HEK293 (cell line): ENCODE measurements around the gene CYP4V2.

ENCODE experiments used
- AEBP2 ChIP-seq: fragments of 450-650 bp; formaldehyde crosslinking; IDR thresholded peaks from 2 replicates; pipeline ENCODE4 v1.5.1; 2016; ENCODE audit warnings: missing biosample characterization, missing genetic modification characterization, borderline replicate concordance
- GFI1B ChIP-seq: fragments of 450-650 bp; formaldehyde crosslinking; IDR thresholded peaks from 2 replicates; pipeline ENCODE4 v1.5.1; 2016; ENCODE audit warnings: missing biosample characterization, missing genetic modification characterization
- HOXA7 ChIP-seq: sonication (generic); formaldehyde crosslinking; IDR thresholded peaks from 2 replicates; pipeline ENCODE4 v1.8.1; 2022; ENCODE audit warnings: missing genetic modification reagents, borderline replicate concordance
- IKZF3 ChIP-seq: fragments of 450-650 bp; IDR thresholded peaks from 2 replicates; pipeline ENCODE4 v1.5.0; 2018; ENCODE audit warnings: missing biosample characterization, mild to moderate bottlenecking, missing genetic modification characterization, moderate library complexity
- SP3 ChIP-seq: fragments of 450-650 bp; formaldehyde crosslinking; IDR thresholded peaks from 2 replicates; pipeline ENCODE4 v1.5.1; 2016; ENCODE audit warnings: missing biosample characterization, missing genetic modification characterization
- TCF7L2 ChIP-seq: IDR thresholded peaks from 2 replicates; pipeline ENCODE4 v1.6.1; 2011; ENCODE audit warnings: low read depth, mild to moderate bottlenecking, inconsistent platforms, low read length, moderate library complexity, borderline replicate concordance
- TSHZ1 ChIP-seq: fragments of 450-650 bp; formaldehyde crosslinking; IDR thresholded peaks from 2 replicates; pipeline ENCODE4 v1.5.1; 2016; ENCODE audit warnings: missing biosample characterization, missing genetic modification characterization, borderline replicate concordance
- YY1 ChIP-seq: fragments of 450-650 bp; formaldehyde crosslinking; IDR thresholded peaks from 2 replicates; pipeline ENCODE4 v1.5.1; 2018; ENCODE audit warnings: missing biosample characterization, missing genetic modification characterization
- ZBTB1 ChIP-seq: fragments of 450-650 bp; formaldehyde crosslinking; IDR thresholded peaks from 2 replicates; pipeline ENCODE4 v1.5.1; 2016; ENCODE audit warnings: missing biosample characterization, missing genetic modification characterization
- ZBTB10 ChIP-seq: fragments of 450-650 bp; formaldehyde crosslinking; IDR thresholded peaks from 2 replicates; pipeline ENCODE4 v1.5.1; 2016; ENCODE audit warnings: missing biosample characterization, missing genetic modification characterization
- ZEB2 ChIP-seq: fragments of 450-650 bp; formaldehyde crosslinking; IDR thresholded peaks from 2 replicates; pipeline ENCODE4 v1.5.1; 2016; ENCODE audit warnings: missing biosample characterization, missing genetic modification characterization
- ZNF112 ChIP-seq: fragments of 450-650 bp; formaldehyde crosslinking; IDR thresholded peaks from 2 replicates; pipeline ENCODE4 v1.5.0; 2017; ENCODE audit warnings: missing biosample characterization, missing genetic modification characterization
- ZNF132 ChIP-seq: fragments of 450-650 bp; formaldehyde crosslinking; IDR thresholded peaks from 2 replicates; pipeline ENCODE4 v1.5.1; 2017; ENCODE audit warnings: missing biosample characterization, missing genetic modification characterization, borderline replicate concordance
- ZNF146 ChIP-seq: fragments of 450-650 bp; formaldehyde crosslinking; IDR thresholded peaks from 2 replicates; pipeline ENCODE4 v1.5.1; 2016; ENCODE audit warnings: missing biosample characterization, missing genetic modification characterization
- ZNF366 ChIP-seq: fragments of 450-650 bp; formaldehyde crosslinking; conservative IDR thresholded peaks from 2 replicates; pipeline ENCODE4 v1.5.1; 2016; ENCODE audit warnings: missing biosample characterization, missing genetic modification characterization
- ZNF404 ChIP-seq: fragments of 450-650 bp; formaldehyde crosslinking; IDR thresholded peaks from 2 replicates; pipeline ENCODE4 v1.5.1; 2017; ENCODE audit warnings: missing biosample characterization, missing genetic modification characterization
- ZNF48 ChIP-seq: fragments of 450-650 bp; formaldehyde crosslinking; IDR thresholded peaks from 2 replicates; pipeline ENCODE4 v1.5.1; 2016; ENCODE audit warnings: missing biosample characterization, missing genetic modification characterization
- ZNF521 ChIP-seq: fragments of 450-650 bp; formaldehyde crosslinking; IDR thresholded peaks from 2 replicates; pipeline ENCODE4 v1.5.1; 2017; ENCODE audit warnings: missing biosample characterization, mild to moderate bottlenecking, missing genetic modification characterization
- ZNF549 ChIP-seq: fragments of 450-650 bp; IDR thresholded peaks from 2 replicates; pipeline ENCODE4 v1.5.1; 2018; ENCODE audit warnings: missing biosample characterization, missing genetic modification characterization, mild to moderate bottlenecking, inconsistent platforms, moderate library complexity
- ZNF596 ChIP-seq: fragments of 450-650 bp; IDR thresholded peaks from 2 replicates; pipeline ENCODE4 v1.5.0; 2018; ENCODE audit warnings: missing biosample characterization, mild to moderate bottlenecking, missing genetic modification characterization, moderate library complexity
- ZNF639 ChIP-seq: fragments of 450-650 bp; formaldehyde crosslinking; IDR thresholded peaks from 2 replicates; pipeline ENCODE4 v1.5.1; 2016; ENCODE audit warnings: missing biosample characterization, missing genetic modification characterization
- ZNF660 ChIP-seq: fragments of 450-650 bp; IDR thresholded peaks from 2 replicates; pipeline ENCODE4 v1.5.1; 2018; ENCODE audit warnings: missing biosample characterization, mild to moderate bottlenecking, missing genetic modification characterization
- ZNF747 ChIP-seq: fragments of 450-650 bp; formaldehyde crosslinking; IDR thresholded peaks from 2 replicates; pipeline ENCODE4 v1.5.1; 2016; ENCODE audit warnings: missing biosample characterization, missing genetic modification characterization
- ZNF785 ChIP-seq: fragments of 450-650 bp; formaldehyde crosslinking; IDR thresholded peaks from 2 replicates; pipeline ENCODE4 v1.5.1; 2016; ENCODE audit warnings: missing biosample characterization, missing genetic modification characterization
- ZNF791 ChIP-seq: fragments of 450-650 bp; formaldehyde crosslinking; IDR thresholded peaks from 2 replicates; pipeline ENCODE4 v1.5.1; 2016; ENCODE audit warnings: missing biosample characterization, missing genetic modification characterization
- ZNF830 ChIP-seq: fragments of 450-650 bp; IDR thresholded peaks from 2 replicates; pipeline ENCODE4 v1.5.0; 2018; ENCODE audit warnings: missing biosample characterization, missing genetic modification characterization, low read depth, mild to moderate bottlenecking, moderate library complexity
- ZSCAN18 ChIP-seq: fragments of 450-650 bp; formaldehyde crosslinking; IDR thresholded peaks from 2 replicates; pipeline ENCODE4 v1.5.1; 2016; ENCODE audit warnings: missing biosample characterization, missing genetic modification characterization

The CYP4V2 gene

GRCh38 chr4:186191200-186192065 is at the start of gene CYP4V2 (continued):
- TF ChIP-seq ZNF404 (tag by site-specific recombination) (no peak), ZBTB10 (tag by site-specific recombination) (peak; percentile 98), ZNF785 (tag by site-specific recombination) (no peak), ZNF366 (tag by site-specific recombination) (no peak), HOXA7 (CRISPR knock-in tag) (no peak), ZBTB1 (no peak), ZNF830 (no peak), ZNF660 (tag by site-specific recombination) (0 out of 2 replicates have a peak, but pooled peaks have one; percentile 28), IKZF3 (tag by site-specific recombination) (0 out of 2 replicates have a peak, but pooled peaks have one; percentile 9), ZNF549 (no peak), ZEB2 (tag by site-specific recombination) (peak; percentile 87), ZNF146 (0 out of 2 replicates have a peak, but pooled peaks have one; percentile 21), ZNF747 (tag by site-specific recombination) (no peak), ZNF48 (tag by site-specific recombination) (no peak), SP3 (tag by site-specific recombination) (no peak; the same call in 1 of the 2 replicates), TCF7L2 (no peak), ZNF132 (tag by site-specific recombination) (no peak), ZNF639 (tag by site-specific recombination) (no peak), AEBP2 (no peak), ZNF791 (tag by site-specific recombination) (no peak), ZNF521 (tag by site-specific recombination) (no peak), ZNF112 (tag by site-specific recombination) (no peak), GFI1B (tag by site-specific recombination) (0 out of 2 replicates have a peak, but pooled peaks have one; percentile 44), YY1 (tag by site-specific recombination) (no peak; the same call in 1 of the 2 replicates), ZNF596 (no peak; the same call in 1 of the 2 replicates), ZSCAN18 (tag by site-specific recombination) (no peak), TSHZ1 (tag by site-specific recombination) (no peak)
